HEK293 (cell line): ENCODE data around the gene CLASP1.

Source experiments
- CTCF ChIA-PET: fragments of 350-600 bp; formaldehyde crosslinking; extraction: SDS; loops from one replicate; lab custom pipeline; 2021; ENCODE audit warnings: antibody characterized with exemption; lab: Yijun Ruan, JAX
- POLR2A ChIA-PET: fragments of 300-600 bp; formaldehyde crosslinking; extraction: SDS; loops from one replicate; lab custom pipeline; 2020; ENCODE audit warnings: antibody characterized with exemption, inconsistent platforms; lab: Yijun Ruan, JAX
- H3K27ac ChIP-seq: fragments of 200-500 bp; sonication (Bioruptor generic); 2 replicates; pipeline ENCODE4 v1.5.1; 2014; ENCODE audit warnings: low read depth, low read length, control low read depth, inconsistent platforms; ENCODE audit errors: extremely low read depth
- H3K36me3 ChIP-seq, 2 experiments: fragments of 200-500 bp in 1 of 2; sonication (Bioruptor generic) in 1 of 2; 1 replicate in 1 of 2; 2 replicates in 1 of 2; pipeline ENCODE4 v1.5.1; 2014 to 2017; ENCODE audit warnings: inconsistent platforms in 2 of 2, low read length in 2 of 2; ENCODE audit not compliant: control insufficient read depth in 2 of 2, insufficient read depth in 1 of 2
- H3K4me1 ChIP-seq: fragments of 200-500 bp; sonication (Bioruptor generic); 2 replicates; pipeline ENCODE4 v1.5.1; 2014; ENCODE audit warnings: mild to moderate bottlenecking, low read length, inconsistent platforms; ENCODE audit not compliant: control insufficient read depth, insufficient read depth
- H3K4me3 ChIP-seq: 2 replicates; pipeline ENCODE4 v1.5.1; 2011; ENCODE audit warnings: low read depth, mild to moderate bottlenecking, control low read depth, low read length, moderate library complexity
- H3K9me3 ChIP-seq: fragments of 200-500 bp; sonication (Bioruptor generic); 2 replicates; pipeline ENCODE4 v1.5.1; 2014; ENCODE audit warnings: low read depth, low read length, inconsistent platforms; ENCODE audit not compliant: control insufficient read depth, insufficient read depth
- GLI4 ChIP-seq: fragments of 450-650 bp; formaldehyde crosslinking; IDR thresholded peaks from 2 replicates; pipeline ENCODE4 v1.5.1; 2016; ENCODE audit warnings: missing biosample characterization, missing genetic modification characterization
- HOXA7 ChIP-seq: sonication (generic); formaldehyde crosslinking; IDR thresholded peaks from 2 replicates; pipeline ENCODE4 v1.8.1; 2022; ENCODE audit warnings: missing genetic modification reagents, borderline replicate concordance
- PRDM1 ChIP-seq: fragments of 450-650 bp; formaldehyde crosslinking; IDR thresholded peaks from 2 replicates; pipeline ENCODE4; 2016; ENCODE audit warnings: missing biosample characterization, missing genetic modification characterization
- PRDM10 ChIP-seq: fragments of 450-650 bp; formaldehyde crosslinking; IDR thresholded peaks from 2 replicates; pipeline ENCODE4 v1.5.1; 2016; ENCODE audit warnings: missing biosample characterization, missing genetic modification characterization
- ZBTB8A ChIP-seq: fragments of 450-650 bp; formaldehyde crosslinking; IDR thresholded peaks from 2 replicates; pipeline ENCODE4 v1.5.1; 2016; ENCODE audit warnings: missing biosample characterization, missing genetic modification characterization
- ZNF10 ChIP-seq: fragments of 450-650 bp; formaldehyde crosslinking; IDR thresholded peaks from 2 replicates; pipeline ENCODE4 v1.5.1; 2017; ENCODE audit warnings: missing biosample characterization, missing genetic modification characterization
- ZNF266 ChIP-seq: fragments of 450-650 bp; formaldehyde crosslinking; IDR thresholded peaks from 2 replicates; pipeline ENCODE4 v1.5.1; 2016; ENCODE audit warnings: missing biosample characterization, missing genetic modification characterization, low read depth
- ZNF274 ChIP-seq, 2 experiments: fragments of 200-500 bp in 1 of 2; fragments of 450-650 bp in 1 of 2; sonication (Bioruptor generic) in 1 of 2; formaldehyde crosslinking in 1 of 2; IDR thresholded peaks; 2 replicates each; pipeline versions ENCODE4 v1.5.1 to v1.6.1; 2014 to 2016; ENCODE audit warnings: borderline replicate concordance in 1 of 2, inconsistent platforms in 1 of 2, low read length in 1 of 2, missing biosample characterization in 1 of 2, missing genetic modification characterization in 1 of 2
- ZNF426 ChIP-seq: fragments of 450-650 bp; formaldehyde crosslinking; IDR thresholded peaks from 2 replicates; pipeline ENCODE4 v1.5.1; 2017; ENCODE audit warnings: missing biosample characterization, missing genetic modification characterization, mild to moderate bottlenecking, inconsistent platforms, moderate library complexity
- ZNF473 ChIP-seq: fragments of 450-650 bp; formaldehyde crosslinking; IDR thresholded peaks from 2 replicates; pipeline ENCODE4 v1.5.1; 2017; ENCODE audit warnings: missing biosample characterization, missing genetic modification characterization
- ZNF623 ChIP-seq: fragments of 450-650 bp; formaldehyde crosslinking; IDR thresholded peaks from 2 replicates; pipeline ENCODE4 v1.5.1; 2016; ENCODE audit warnings: missing biosample characterization, missing genetic modification characterization
- ZNF626 ChIP-seq: fragments of 450-650 bp; sonication (Bioruptor Pico); formaldehyde crosslinking; IDR thresholded peaks from 2 replicates; pipeline ENCODE4 v1.5.1; 2018; ENCODE audit warnings: missing biosample characterization, missing genetic modification characterization, inconsistent platforms
- ZNF629 ChIP-seq: fragments of 450-650 bp; formaldehyde crosslinking; IDR thresholded peaks from 2 replicates; pipeline ENCODE4 v1.5.1; 2017; ENCODE audit warnings: missing biosample characterization, missing genetic modification characterization
- ZNF677 ChIP-seq: fragments of 450-650 bp; IDR thresholded peaks from 2 replicates; pipeline ENCODE4 v1.5.0; 2018; ENCODE audit warnings: missing biosample characterization, mild to moderate bottlenecking, missing genetic modification characterization, moderate library complexity
- ZNF768 ChIP-seq: fragments of 450-650 bp; formaldehyde crosslinking; IDR thresholded peaks from 2 replicates; pipeline ENCODE4 v1.5.1; 2018; ENCODE audit warnings: missing biosample characterization, mild to moderate bottlenecking, missing genetic modification characterization
- TF ChIP-seq, protein P1 (sequence below): fragments of 450-650 bp; formaldehyde crosslinking; IDR thresholded peaks from 2 replicates; pipeline ENCODE4 v1.5.1; 2016; ENCODE audit warnings: missing biosample characterization, missing genetic modification characterization

Gene CLASP1

DNA sequence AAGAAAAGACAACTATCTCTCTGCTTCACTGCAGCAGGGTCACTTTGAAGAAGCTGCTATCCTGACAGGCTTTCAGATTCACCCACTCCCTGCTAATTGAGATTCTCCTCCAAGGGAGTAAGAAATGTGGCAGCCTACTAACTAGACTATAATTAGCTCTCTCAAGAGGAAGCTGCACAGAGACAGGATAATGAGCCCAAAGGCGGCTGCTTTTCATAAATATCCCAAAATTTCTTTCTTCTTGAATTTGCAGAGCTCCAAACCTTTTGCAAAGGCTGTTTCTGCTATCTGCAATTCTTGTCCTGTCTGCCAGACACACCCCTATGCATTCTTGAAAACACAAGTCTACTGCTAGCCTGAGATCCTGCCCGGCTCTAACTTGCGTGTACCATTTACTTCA lies 172.6 kb downstream of the CLASP1 start:
- Histone ChIP-seq H3K4me3 (no peak overlapping the region), H3K27ac (no peak overlapping the region), H3K36me3 (peaks cover 0 to 1% of the 10 kb centered on the region in 2 experiments; a peak in 1 of 3 replicates), H3K4me1 (peaks cover 21% of the 10 kb centered on the region), H3K9me3 (no peaks in the 10 kb centered on the region)
- ChIA-PET CTCF (interaction anchor here (1.4 kb wide), 1 partner anchor 74 kb away, joined by 4 read pairs; no protein-coding TSS in a partner anchor), POLR2A (interaction anchor here (0.9 kb wide), 1 partner anchor 54 kb away, joined by 3 read pairs; the partner anchor contains the start of gene RNU4ATAC)
- TF ChIP-seq ZNF626 (tag by site-specific recombination) = no peak

GRCh38 chr2:121475811-121476571 lies 173.3 kb downstream of the CLASP1 start:
- ChIA-PET CTCF (interaction anchor here (1.4 kb wide), 1 partner anchor 73 kb away, joined by 4 read pairs; no protein-coding TSS in a partner anchor), POLR2A (interaction anchor here (0.9 kb wide), 1 partner anchor 55 kb away, joined by 3 read pairs; the partner anchor contains the start of gene RNU4ATAC)
- Histone ChIP-seq H3K4me3 (no peak overlapping the region), H3K4me1 (peaks cover 16% of the 10 kb centered on the region), H3K36me3 (peaks cover 0 to 6% of the 10 kb centered on the region in 2 experiments; a peak in 1 of 3 replicates)
- peak; percentile 87 for TF ChIP-seq PRDM10 (tag by site-specific recombination)
- TF ChIP-seq, protein P1, sequence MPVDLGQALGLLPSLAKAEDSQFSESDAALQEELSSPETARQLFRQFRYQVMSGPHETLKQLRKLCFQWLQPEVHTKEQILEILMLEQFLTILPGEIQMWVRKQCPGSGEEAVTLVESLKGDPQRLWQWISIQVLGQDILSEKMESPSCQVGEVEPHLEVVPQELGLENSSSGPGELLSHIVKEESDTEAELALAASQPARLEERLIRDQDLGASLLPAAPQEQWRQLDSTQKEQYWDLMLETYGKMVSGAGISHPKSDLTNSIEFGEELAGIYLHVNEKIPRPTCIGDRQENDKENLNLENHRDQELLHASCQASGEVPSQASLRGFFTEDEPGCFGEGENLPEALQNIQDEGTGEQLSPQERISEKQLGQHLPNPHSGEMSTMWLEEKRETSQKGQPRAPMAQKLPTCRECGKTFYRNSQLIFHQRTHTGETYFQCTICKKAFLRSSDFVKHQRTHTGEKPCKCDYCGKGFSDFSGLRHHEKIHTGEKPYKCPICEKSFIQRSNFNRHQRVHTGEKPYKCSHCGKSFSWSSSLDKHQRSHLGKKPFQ (tag by site-specific recombination) = no peak
- TF ChIP-seq, all 188 proteins: peak for 1
- Histone ChIP-seq H3K9me3 (no peaks in the 10 kb centered on the region), H3K27ac (no peak overlapping the region)

GRCh38 chr2:121473512-121473911 lies 175.8 kb downstream of the CLASP1 start:
- H3K36me3 ChIP-seq = peaks cover 0 to 20% of the 10 kb centered on the region in 2 experiments; a peak in 2 of 3 replicates
- CTCF ChIA-PET = interaction anchor here (1.6 kb wide), 1 partner anchor 71 kb away, joined by 5 read pairs; no protein-coding TSS in a partner anchor
- H3K9me3 ChIP-seq = no peaks in the 10 kb centered on the region
- no peak overlapping the region for H3K4me3 ChIP-seq
- no peak overlapping the region for H3K27ac ChIP-seq
- TF ChIP-seq ZBTB8A = no peak
- TF ChIP-seq ZNF677 (tag by site-specific recombination) = peak; percentile 96
- peaks cover 8% of the 10 kb centered on the region for H3K4me1 ChIP-seq
- POLR2A ChIA-PET = no interaction called here

DNA sequence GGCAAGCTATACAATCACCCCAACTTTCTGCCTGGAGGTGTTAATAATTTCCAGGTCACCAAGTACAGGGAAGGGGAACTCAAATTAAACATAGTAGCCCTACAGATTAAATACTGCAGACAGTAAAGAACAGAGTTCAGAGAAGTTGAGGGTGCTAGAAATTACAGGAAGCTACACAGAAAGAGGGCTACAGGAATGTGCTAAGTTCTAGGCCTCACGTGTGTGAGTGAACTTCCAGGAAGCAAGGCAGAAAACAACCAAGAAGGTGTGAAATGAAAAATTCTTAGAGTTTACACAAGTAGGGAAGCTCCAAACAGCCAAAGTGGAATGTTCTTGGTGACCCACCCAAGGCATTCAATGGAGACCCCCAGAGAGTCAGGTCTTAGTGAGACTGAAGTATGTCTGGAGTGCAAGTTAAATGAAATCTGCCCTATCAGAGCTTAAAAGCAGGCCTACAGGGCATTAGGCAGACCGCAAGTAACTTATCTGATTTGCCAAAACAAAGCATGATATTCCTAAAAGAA lies 176.7 kb downstream of the CLASP1 start:
- no peaks in the 10 kb centered on the region for H3K9me3 ChIP-seq
- H3K4me3 ChIP-seq = no peak overlapping the region
- peaks cover 0 to 30% of the 10 kb centered on the region in 2 experiments for H3K36me3 ChIP-seq
- H3K27ac ChIP-seq = no peak overlapping the region
- ChIA-PET CTCF (interaction anchor here (0.6 kb wide), 3 partner anchors 249 to 405 kb away, joined by 3 read pairs; no protein-coding TSS in a partner anchor), POLR2A (no interaction called here)
- H3K4me1 ChIP-seq = peaks cover 8% of the 10 kb centered on the region
- TF ChIP-seq ZNF274 (IDR thresholded peaks at IDR 0.05; ENCODE audit: low read length) (no peak), ZNF274 (tag by site-specific recombination; IDR thresholded peaks at IDR 0.05; ENCODE audit: borderline replicate concordance) (no peak), GLI4 (no peak), PRDM1 (tag by site-specific recombination) (no peak), HOXA7 (CRISPR knock-in tag) (no peak), ZNF473 (tag by site-specific recombination) (no peak), ZNF10 (tag by site-specific recombination) (no peak), ZNF266 (tag by site-specific recombination) (no peak), ZNF768 (no peak), ZNF623 (tag by site-specific recombination) (no peak), ZNF426 (no peak), ZNF629 (tag by site-specific recombination) (no peak), PRDM10 (tag by site-specific recombination) (no peak)
